GM19328 (cell line): ENCODE measurements around the gene NCR2.

Source experiments
- ATAC-seq: cut with Tn5 transposase; IDR thresholded peaks from one replicate; pipeline ENCODE4 v1.9.1; 2021; ENCODE audit warnings: mild to moderate bottlenecking, moderate library complexity; ENCODE audit not compliant: unreplicated experiment

The NCR2 gene

GRCh38 chr6:41327177-41327576 lies 8.2 kb upstream of the NCR2 start:
- no peak for ATAC-seq

DNA sequence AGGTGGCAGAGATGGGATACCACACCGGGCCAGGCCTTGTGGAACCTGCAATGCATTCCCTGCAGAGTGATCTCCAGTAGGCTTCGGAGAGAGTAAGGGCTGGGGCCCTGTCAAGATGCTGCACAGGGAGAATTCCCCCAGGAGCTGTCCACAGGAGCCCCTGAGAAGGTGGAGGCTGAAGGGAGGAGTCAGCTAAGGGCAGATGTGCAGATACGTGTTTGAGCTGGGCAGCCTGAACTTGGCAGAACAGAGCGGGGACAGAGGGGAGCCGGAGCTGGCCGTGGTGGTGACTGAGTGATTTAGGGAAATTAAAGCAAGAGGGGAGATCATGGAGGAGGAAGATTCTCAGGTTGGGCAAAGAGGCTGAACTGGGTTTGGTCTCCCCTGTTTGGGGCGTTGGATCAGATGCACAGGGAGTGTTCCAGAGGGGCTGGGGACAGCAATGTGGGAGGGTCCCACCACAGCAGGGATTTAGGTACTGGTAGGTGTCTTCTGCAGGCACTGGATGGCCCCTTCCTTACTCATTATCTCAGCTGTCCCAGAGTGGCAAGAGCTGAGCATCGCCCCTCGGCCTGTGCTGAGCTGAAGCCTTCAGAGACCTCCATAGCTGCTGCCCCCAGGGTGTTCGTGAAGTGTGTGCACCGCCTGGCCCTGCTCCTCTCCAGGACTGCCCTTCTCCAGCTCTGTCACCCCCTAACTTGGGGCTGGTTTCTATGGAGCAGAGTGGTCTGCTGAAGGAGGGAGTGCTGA lies 3.8 kb upstream of the NCR2 start:
- ATAC-seq: no peak

- ATAC-seq: no peak
Measured at GRCh38 chr6:41332241-41332640, 3.2 kb upstream of the NCR2 start.

GRCh38 chr6:41332842-41333736 lies 2.3 kb upstream of the NCR2 start:
- no peak for ATAC-seq

- ATAC-seq: no peak
Measured at GRCh38 chr6:41334482-41335040, 847 bp upstream of the NCR2 start.

GRCh38 chr6:41335943-41336342 lies 535 bp downstream of the NCR2 start:
- ATAC-seq: no peak

- no peak for ATAC-seq
Measured at GRCh38 chr6:41336824-41337223, 1.4 kb downstream of the NCR2 start.

- no peak for ATAC-seq
Measured at GRCh38 chr6:41337709-41338108, 2.3 kb downstream of the NCR2 start.

GRCh38 chr6:41338659-41339058 lies 3.3 kb downstream of the NCR2 start:
- no peak for ATAC-seq

DNA sequence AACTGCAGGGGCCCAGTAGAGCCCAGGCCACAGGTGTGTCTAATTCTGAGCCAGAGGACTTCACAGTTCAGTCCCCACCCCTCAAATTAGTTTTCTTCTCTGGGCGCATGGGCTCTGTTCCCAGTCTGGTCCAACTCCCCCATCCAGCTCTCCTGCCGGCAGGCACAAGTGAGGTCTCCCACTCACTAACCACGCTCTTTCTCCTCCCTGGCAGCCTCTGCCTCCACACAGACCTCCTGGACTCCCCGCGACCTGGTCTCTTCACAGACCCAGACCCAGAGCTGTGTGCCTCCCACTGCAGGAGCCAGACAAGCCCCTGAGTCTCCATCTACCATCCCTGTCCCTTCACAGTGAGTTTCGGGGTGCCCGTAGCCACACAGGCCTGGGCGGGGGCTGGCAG lies 6.2 kb downstream of the NCR2 start:
- no peak for ATAC-seq

DNA sequence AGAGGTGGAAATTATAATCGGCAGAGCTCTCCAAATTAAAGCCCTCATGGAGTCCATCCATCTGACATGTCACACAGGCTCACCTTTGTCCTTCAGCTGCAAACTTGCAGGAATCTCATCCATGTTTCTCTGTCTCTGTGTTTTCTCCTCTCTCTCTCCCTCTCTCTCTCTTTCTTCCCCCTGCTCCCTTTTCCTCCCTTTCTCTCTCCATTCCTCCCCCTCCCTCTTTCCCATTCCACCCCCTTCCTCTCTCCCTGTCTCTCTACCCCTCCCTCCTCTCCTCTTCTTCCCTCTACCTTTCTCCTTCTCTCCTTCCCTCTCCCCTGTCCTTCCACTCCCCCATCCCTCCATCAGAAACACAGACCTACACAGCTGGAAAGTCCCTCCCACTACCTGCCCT lies 6.8 kb downstream of the NCR2 start:
- ATAC-seq: no peak

DNA sequence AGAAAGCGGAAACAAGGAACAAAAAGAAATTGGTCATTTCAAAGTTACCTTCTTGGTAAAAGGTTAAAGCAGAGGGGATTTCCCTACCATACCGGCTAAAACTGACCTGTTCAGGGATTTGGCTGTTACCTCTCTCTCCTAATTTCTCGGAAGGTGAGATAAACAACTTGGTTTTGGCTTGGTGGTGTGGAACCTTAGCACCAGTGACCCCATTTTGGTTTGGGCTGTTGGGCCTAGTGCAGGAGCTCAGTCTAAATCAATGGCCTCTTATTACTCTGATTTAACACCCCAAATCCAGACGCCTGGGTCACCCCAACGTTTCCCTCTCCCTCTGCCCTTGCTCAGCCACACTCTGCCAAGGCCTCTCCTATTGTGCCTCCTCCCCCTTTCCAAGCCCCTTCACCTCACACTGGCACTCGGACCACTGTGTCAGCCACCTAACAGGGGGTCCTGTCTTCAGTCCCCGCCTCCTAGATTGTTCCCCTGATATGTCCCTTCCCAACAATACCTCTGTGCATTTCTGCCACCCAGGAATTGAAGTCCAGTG lies 8.3 kb downstream of the NCR2 start:
- ATAC-seq: no peak

GRCh38 chr6:41344876-41345275 lies 9.5 kb downstream of the NCR2 start:
- no peak for ATAC-seq

DNA sequence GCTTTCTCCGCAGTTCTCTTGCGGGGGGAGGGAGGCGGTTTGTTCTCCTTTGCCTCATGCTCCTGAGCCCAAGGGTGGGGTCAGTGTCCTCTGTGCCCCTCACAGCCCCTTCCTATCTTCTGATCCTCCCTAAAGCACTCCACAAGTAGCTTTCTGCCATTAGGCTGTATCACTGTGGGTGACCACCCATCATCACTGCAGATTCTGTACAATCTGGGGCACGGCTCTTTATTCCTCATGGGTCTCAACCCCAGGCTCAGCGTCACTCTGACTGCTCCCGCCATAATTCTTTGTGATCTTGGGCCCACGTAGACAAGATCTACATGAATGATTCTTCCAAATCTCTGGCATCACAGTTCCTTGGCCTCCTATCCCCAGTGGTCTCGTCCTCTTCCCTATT lies 10.5 kb downstream of the NCR2 start:
- no peak for ATAC-seq

- ATAC-seq: no peak
Measured at GRCh38 chr6:41346441-41346840, 11.0 kb downstream of the NCR2 start.

DNA sequence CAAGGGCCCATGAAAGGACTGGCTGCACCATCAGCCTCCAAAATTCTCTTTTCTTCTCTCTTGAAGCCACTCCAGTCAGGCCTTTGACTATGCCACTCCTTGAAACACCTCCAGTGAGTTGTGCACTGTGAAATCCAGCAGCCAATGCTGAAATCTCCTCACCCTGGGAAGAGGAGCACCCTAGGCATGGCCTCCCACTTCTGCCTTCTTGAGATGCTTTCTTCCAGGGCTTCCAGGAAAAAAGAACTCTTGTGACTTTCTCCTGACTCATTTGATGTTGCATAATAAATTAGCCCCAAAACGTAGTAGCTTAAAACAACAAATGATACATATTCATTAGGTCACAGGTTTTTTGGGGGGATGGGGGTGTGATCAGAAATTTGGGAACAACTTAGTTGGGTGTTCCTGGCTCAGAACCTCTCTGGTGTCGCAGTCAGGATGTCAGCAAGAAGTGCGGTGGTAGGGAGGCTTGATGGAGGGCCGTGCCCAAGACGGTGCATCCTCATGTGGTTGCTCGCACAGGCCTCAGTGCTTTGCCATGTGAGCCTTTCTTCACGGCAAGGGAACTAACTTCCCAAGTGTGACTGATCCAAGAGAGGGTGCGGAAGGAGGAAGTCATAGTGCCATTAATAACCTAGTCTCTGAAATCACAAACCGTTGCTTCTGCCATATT lies 12.1 kb downstream of the NCR2 start:
- no peak for ATAC-seq

DNA sequence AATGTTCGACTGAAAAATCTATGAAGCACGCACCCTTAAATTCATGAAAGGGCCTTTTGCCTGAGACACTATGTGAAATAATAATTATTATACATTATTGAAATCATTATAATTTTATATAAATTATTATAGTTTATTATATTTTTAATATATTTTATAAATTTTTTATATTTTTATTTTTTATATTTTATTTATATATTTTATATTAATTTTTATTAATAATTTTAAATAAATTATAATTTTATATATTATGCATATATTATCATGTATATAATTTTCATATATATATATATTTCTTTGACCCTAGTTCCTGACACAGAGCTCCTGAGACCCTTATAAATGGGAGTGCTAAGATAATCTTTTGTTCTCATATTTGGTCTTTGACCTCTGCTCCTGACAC lies 13.5 kb downstream of the NCR2 start:
- no peak for ATAC-seq

GRCh38 chr6:41352396-41352795 lies 17.0 kb downstream of the NCR2 start:
- ATAC-seq: no peak

- no peak for ATAC-seq
Measured at GRCh38 chr6:41352907-41353306, 17.5 kb downstream of the NCR2 start.

- no peak for ATAC-seq
Measured at GRCh38 chr6:41353333-41353732, 17.9 kb downstream of the NCR2 start.

- ATAC-seq: no peak
Measured at GRCh38 chr6:41355952-41356351, 20.5 kb downstream of the NCR2 start.
